Testis (tissue), 2 donors: ENCODE results near the gene WFIKKN2.

Experiments used
- CTCF ChIP-seq, 3 experiments: fragments of 450-650 bp in 2 of 3; fragments of 200-600 bp in 1 of 3; sonication (generic) in 1 of 3; IDR thresholded peaks; one replicate each; pipeline ENCODE4 v1.5.1; 2016 to 2019; ENCODE audit warnings: antibody characterized with exemption in 3 of 3, mild to moderate bottlenecking in 2 of 3, moderate library complexity in 1 of 3
- POLR2A ChIP-seq: fragments of 450-650 bp; IDR thresholded peaks from one replicate; pipeline ENCODE4 v1.6.1; 2017; ENCODE audit warnings: antibody characterized with exemption, mild to moderate bottlenecking, moderate library complexity

- TF ChIP-seq CTCF (IDR thresholded peaks at IDR 0.05) (no peak), POLR2A (no peak)
These were observed 38.1 kb upstream of the WFIKKN2 start for GRCh38 chr17:50797135-50797810.
